GM21360 (cell line): Measurements from ENCODE around the gene PRKAR2B.
"Not testable (repeated sequence)": the region's sequence is repeated elsewhere in the genome, so short reads cannot be mapped to it uniquely, and the experiment has no call there.

Experiments
- ATAC-seq: cut with Tn5 transposase; IDR thresholded peaks from one replicate; pipeline ENCODE4 v1.9.1; 2021; ENCODE audit warnings: mild to moderate bottlenecking, moderate library complexity; ENCODE audit not compliant: unreplicated experiment

PRKAR2B gene

DNA sequence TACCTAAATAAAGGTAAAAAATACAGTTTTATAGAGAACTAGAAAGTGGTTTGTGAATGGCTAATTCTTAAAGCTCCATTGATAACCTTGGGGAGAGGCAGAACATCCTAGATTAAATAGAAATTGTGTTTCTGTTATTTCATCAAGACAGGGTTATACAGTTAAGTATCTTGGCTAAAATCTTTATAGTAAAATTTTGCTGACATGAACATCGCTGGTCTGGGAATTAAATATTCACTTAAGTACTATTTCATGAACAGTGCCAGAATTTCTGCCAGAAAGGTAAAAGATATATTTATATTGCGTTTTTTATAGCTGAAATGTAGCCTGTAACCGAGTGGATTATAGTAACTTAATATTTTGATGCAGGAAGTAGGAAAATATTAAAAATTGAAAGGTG, 70.6 kb downstream of the PRKAR2B start:
- ATAC-seq: no peak

GRCh38 chr7:107115762-107116540, 71.4 kb downstream of the PRKAR2B start:
- no peak for ATAC-seq

DNA sequence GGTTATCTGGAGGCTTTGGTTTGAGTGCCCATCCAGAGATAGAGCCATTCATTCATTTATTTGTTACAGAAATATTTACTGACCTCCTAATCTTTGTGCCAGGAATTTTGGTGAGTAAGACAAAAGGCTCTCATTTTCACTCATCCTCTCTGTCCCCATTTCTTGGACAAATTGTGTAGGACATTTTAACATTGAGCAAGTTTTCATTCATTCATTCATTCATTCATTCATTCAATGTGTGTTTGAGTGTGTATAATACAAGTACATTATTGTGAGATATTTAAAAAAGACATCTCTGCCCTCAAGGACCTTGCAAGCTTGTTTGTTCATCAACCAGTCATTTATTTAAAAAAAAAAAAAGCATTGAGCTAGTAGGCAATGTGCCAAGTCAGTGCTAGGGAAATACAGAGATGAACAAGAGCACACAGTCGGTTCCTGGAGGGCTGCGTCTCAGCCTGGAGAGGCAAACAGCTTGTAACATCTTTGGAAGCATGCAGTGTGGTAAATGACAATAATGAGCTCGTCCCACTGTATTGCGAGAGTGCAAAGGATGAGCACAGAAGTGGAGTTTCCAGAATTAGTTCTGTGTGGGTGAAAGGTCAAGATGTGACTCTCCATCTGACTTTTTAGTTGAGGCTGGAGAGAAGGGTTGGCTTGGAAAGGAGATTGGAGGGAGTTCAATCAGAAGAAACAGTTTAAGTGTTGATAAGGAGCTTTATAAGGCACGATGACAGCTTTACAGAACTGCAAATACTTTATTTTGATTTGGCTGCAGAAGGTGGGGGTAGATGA, 73.8 kb downstream of the PRKAR2B start:
- ATAC-seq: no peak

DNA sequence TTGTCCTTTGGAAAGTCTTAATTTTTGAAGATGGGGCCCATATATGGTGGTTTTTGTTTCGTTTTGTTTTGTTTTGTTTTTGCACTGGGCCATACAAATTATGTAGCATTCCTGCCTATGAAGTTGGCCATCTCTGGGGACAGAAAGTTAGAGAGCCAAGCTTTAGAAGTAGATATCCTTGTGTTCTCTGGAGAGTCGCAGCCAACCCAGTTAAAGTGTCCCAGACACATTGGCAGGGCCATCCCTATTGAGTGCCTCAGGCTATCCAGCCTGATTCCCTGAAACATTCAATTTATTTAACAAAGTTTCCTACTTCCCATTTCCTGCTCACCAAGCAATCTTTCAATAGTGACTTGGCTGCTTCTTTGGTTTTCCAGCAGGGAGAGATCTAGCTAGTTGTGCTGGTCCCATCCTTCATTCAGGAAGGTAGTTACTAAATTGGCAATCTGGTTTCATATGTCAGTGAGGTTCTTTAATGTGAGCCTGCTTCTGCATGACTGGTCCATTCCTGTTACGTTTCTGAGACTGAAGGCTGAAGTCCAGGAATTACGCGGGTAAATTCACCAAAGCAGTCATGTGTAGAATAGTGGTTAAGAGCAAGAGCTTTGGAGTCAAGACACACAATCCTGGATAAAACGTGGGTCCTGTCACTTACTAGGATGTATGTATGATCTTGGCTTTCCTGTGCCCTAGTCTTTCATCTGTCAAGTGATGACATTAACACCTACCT, 75.0 kb downstream of the PRKAR2B start:
- ATAC-seq: no peak

- ATAC-seq: no peak
Observed at GRCh38 chr7:107122486-107122911, 78.0 kb downstream of the PRKAR2B start.

GRCh38 chr7:107123392-107123791, 78.9 kb downstream of the PRKAR2B start:
- ATAC-seq: no peak

DNA sequence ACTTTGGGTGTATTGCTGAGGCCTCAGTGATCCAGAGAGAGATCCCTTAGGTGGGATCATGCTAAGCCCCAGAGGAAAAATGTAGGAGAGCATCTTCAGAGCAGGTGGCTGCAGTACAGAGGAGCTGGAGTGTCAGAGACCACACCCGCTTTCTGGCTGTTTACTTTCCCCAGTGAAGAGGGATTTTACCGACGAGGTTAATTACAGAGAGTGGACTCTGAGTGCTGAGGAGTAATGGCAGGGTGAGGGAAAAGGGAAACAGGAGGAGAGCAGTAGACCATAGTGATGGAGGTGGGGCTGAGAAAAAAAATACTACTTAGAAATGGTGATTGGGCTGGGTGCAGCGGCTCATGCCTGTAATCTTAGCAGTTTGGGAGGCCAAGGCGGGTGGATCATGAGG, 81.0 kb downstream of the PRKAR2B start:
- ATAC-seq: no peak

DNA sequence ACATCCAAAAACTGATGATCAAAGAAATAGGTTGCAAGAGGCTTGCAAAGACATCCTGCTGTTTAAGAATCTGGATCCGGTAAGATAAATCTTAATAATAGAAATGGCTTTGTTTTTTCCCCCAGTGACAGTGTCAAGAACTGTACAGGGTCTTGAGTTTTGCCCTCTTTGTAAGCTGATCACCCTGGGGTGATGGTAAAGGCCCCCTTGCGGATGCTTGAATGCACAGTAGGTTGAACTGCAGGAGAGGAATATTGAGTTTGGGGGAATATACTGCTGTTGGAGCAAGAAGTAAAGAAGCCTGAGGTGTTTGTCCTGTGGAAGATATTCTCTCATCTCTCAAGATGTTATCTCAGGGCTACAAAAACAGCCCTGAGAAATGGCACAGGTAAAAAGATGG, 83.7 kb downstream of the PRKAR2B start:
- no peak for ATAC-seq

DNA sequence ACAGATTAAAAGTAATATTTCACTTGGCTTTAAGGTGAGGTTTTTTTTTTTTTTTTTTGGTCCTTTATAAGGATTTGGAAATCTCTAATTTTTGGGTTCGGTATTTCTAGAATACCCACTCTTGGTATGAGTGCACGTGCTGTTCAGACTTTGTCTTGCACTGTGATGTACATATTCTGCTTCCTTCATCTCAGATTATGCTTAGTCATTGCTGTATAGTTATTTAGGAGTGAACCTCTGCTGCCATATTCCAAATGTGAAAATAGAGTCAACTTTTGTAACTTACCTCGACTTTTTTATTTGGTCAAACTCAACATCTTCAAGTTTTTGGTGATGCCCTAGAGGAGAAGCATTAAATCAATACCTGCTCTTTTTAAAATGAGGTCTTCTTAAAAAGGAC, 84.2 kb downstream of the PRKAR2B start:
- ATAC-seq: no peak

DNA sequence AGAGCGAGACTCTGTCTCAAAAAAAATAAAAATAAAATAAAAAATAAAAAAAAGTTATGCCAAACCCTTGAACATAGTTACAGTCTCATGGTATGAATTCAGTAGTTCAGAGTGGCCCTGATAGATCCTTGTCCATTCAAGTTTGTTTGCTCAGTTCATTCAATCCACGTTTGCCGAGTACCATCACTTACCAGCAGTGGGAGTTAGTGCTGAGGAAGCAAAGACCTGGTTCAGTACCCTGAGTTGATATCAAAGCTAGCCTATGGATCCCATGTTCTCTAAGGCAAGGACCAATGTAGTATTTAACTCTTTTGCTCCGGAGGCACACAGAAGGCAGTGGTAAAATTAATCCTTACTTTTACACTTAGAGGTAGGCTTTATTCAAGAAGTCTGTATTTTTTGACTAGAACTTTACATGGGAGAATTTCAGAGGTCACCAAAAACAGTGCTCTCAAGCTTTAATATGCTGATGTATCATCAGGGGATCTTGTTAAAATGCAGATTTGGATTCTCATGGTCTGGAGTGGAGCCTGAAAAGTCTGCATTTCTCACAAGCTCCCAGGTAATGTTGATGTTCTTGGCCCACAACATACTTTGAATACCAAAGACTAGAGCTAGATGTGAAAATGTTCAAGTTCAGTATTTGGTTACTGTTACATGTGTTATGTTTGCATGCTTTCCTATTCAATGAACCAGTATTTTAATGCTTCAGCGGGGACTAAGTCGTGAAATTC, 86.1 kb downstream of the PRKAR2B start:
- no peak for ATAC-seq

- ATAC-seq: no peak
Observed at GRCh38 chr7:107133396-107133795, 88.9 kb downstream of the PRKAR2B start.

DNA sequence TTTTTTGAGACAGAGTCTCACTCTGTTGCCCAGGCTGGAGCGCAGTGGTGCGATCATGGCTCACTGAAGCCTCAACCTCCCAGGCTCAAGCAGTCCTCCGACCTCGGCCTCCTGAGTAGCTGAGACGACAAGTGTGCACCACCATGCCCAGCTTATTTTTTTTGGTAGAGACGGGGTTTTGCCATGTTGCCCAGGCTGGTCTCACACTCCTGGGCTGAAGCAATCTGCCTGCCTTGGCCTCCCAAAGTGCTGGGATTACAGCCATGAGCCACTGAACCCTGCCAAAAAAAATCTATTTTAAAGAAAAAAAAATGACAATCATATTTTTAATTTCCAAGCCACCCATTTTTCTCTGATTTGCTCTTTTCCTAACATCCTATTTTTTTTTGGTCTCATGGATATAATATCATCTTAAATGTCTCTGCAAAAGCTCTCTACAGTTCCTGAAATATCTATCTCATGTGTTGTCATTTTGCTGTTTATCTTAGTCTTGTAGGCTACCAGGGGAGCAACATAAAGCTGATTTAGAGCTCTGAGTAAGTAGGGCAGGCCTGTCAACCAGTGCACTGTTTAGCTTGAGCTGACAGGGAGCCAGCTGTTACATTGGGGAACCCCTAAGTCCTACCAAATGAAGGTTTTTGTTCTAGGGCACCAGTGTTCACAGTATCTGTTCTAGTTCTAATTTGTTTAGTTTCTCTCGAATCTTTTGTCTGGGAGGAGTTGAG, 94.4 kb downstream of the PRKAR2B start:
- no peak for ATAC-seq

DNA sequence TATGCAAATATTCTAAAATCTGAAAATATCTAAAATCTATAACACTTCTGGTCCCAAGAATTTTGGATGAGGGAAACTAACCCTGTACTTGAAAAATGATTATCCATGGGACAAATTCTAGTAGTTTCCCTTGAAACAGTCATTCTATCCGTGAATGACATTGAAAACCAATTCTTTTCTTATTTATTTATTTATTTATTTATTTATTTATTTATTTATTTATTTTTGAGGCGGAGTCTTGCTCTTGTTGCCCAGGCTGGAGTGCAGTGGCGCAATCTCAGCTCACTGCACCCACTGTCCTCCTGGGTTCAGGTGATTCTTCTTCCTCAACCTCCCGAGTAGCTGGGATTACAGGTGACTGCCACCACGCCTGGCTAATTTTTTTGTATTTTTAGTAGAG, 99.4 kb downstream of the PRKAR2B start:
- not testable (repeated sequence) for ATAC-seq

DNA sequence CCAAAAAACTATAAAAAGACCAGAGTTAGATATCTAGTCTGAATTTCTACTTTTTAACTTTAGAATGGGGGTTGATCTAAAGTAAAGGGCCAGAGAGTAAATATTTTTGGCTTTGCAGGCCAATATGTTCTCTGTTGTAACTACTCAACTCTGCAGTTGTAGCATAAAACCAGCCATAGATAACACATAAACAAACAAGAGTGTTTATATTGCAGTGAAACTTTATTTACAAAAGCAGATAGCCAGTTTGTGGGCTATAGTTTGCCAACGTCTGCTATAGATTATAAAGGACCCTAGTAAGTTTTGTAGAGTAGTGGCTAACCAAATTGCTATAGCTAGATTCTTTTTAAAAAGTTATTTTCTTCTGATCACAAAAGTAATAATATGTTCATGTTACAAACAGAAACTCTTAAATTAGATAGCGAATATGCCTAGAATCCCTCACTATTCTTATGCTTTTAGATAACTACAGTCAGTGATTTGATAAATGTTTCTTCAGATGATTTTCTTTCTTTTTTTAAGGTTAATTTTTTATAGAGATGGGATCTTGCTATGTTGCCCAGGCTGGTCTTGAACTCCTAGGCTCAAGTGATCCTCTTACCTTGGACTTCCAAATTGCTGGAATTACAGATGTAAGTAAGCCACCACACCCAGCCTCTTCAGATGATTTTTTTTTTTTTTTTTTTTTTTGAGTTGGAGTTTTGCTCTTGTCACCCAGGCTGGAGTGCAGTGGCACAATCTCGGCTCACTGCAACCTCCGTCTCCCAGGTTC, 100.7 kb downstream of the PRKAR2B start:
- ATAC-seq: no peak

DNA sequence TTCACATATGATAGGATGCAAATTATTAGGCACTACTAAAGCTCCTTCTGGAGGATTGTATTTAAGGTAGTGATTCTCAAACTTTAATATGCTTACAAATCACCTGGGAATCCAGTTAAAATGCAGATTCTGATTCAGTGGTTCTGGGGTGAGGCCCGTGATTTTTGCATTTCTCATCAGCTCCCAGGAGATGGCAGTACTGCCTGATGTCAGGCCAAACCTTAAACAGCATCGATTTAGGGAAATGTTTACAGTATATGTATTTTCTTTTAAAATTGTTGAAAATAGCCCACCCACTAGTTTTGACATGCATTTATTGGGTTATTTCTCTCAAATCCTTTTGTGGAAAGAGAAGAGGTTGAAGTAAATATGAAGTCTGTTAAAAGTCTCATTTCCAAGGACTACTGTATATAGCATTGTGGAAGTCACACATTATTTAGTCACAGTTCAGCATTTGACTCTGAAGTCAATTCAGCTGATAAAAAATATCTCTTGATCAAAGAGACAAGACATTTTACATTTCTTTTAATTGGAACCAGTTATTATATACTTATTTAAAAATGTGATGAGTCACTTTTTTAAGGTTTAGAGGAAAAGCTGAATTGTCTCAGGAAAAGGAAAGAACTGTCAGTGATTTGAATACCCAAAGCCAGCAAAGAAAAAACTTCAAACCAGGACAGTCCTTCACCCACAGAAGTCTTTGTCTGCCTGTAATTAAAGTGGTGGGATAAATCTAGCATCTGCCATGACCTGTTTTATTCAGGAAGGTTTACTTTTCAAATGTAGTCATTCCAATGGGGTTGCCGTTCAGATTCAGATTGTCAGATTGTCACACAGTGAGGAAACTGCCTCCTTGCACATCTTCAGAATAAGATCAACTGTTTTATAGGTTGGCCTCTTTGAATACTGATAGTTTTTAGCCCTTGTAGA, 103.2 kb downstream of the PRKAR2B start:
- ATAC-seq: no peak

GRCh38 chr7:107148721-107149120, 104.2 kb downstream of the PRKAR2B start:
- no peak for ATAC-seq

GRCh38 chr7:107149863-107150262, 105.4 kb downstream of the PRKAR2B start:
- ATAC-seq: no peak

DNA sequence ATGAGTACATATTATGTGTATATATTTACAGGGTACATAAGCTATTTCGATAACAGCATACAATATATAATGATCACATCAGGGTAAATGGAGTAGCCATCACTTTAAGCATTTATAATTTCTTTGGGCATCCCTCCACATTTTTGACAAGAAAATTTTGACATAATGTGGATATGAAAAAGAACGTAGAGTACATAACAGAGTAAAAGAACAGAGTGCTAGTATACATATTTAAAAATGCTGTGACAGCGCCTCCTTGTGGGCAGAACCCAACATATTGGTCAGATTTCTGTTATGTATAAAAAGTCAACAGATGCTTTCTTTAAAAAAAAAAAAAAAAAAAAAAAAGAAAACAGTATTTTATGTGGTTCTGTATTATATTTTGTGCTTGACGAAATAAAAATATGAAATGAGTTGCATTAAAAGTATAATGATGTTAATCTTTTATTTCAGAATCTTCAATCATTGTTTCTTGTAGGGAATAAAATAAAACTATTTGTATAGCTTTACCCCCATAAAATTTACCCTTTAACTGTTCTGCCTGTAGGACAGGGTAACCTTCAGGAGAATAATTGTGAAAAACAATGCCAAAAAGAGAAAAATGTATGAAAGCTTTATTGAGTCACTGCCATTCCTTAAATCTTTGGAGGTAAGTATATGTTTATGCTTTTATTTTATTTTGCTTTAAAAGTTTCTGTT, 106.0 kb downstream of the PRKAR2B start:
- no peak for ATAC-seq
